Stimulated activated CD8-positive, alpha-beta memory T cell treated with anti-CD3 and anti-CD28 coated beads, Interleukin-15, amount 100 ng/mL, for 24 hours (primary cell): ENCODE data around the gene LPAR4.
"Not testable (repeated sequence)": the region's sequence is repeated elsewhere in the genome, so short reads cannot be mapped to it uniquely, and the experiment has no call there.

ENCODE experiments used
- DNase-seq: peaks from one replicate; pipeline ENCODE4 v3.0.0-alpha.2; 2020; ENCODE audit warnings: low read depth

Gene LPAR4

GRCh38 chrX:78747489-78747888, at the start of gene LPAR4:
Gene LPAR4, plus strand, starts transcription at chrX:78747720. Its CDS starts 7,150 bp downstream, at chrX:78754870.
- DNase-seq, result no peak

- no peak for DNase-seq
Observed at GRCh38 chrX:78706071-78706470, 41.4 kb upstream of the LPAR4 start.

- no peak for DNase-seq
Observed at GRCh38 chrX:78708262-78708661, 39.3 kb upstream of the LPAR4 start.

GRCh38 chrX:78708816-78709215, 38.7 kb upstream of the LPAR4 start:
- DNase-seq, result no peak

GRCh38 chrX:78710171-78710570, 37.3 kb upstream of the LPAR4 start:
- DNase-seq, result no peak

GRCh38 chrX:78712336-78712735, 35.2 kb upstream of the LPAR4 start:
- no peak for DNase-seq

- no peak for DNase-seq
Observed at GRCh38 chrX:78725287-78725686, 22.2 kb upstream of the LPAR4 start.

- no peak for DNase-seq
Observed at GRCh38 chrX:78746496-78746895, 1.0 kb upstream of the LPAR4 start.

GRCh38 chrX:78747971-78748370, 451 bp downstream of the LPAR4 start:
- no peak for DNase-seq

- no peak for DNase-seq
Observed at GRCh38 chrX:78748846-78749245, 1.3 kb downstream of the LPAR4 start.

GRCh38 chrX:78753571-78753970, 6.1 kb downstream of the LPAR4 start:
- no peak for DNase-seq

GRCh38 chrX:78754917-78755316, 7.4 kb downstream of the LPAR4 start:
- no peak for DNase-seq

GRCh38 chrX:78759081-78759480, 11.6 kb downstream of the LPAR4 start:
- no peak for DNase-seq

GRCh38 chrX:78769101-78769755, 21.7 kb downstream of the LPAR4 start:
- DNase-seq, result no peak

- DNase-seq, result no peak
Observed at GRCh38 chrX:78769946-78770345, 22.4 kb downstream of the LPAR4 start.

GRCh38 chrX:78796916-78797315, 49.4 kb downstream of the LPAR4 start:
- DNase-seq, result no peak

GRCh38 chrX:78800114-78800513, 52.6 kb downstream of the LPAR4 start:
- no peak for DNase-seq

- no peak for DNase-seq
Observed at GRCh38 chrX:78800694-78801093, 53.2 kb downstream of the LPAR4 start.

GRCh38 chrX:78801522-78801921, 54.0 kb downstream of the LPAR4 start:
- no peak for DNase-seq

- not testable (repeated sequence) for DNase-seq
Observed at GRCh38 chrX:78802526-78802925, 55.0 kb downstream of the LPAR4 start.
